Stimulated activated CD8-positive, alpha-beta memory T cell treated with anti-CD3 and anti-CD28 coated beads, Interleukin-7, amount 100 ng/mL, for 4 hours (primary cell): ENCODE measurements around the gene YWHAE.
"Not testable (repeated sequence)": the region's sequence is repeated elsewhere in the genome, so short reads cannot be mapped to it uniquely, and the experiment has no call there.

ENCODE experiments used
- DNase-seq, 2 donors: peaks; one replicate each; pipeline ENCODE4 v3.0.0-alpha.2; 2020; ENCODE audit warnings: low read depth in 2 of 2

YWHAE gene

GRCh38 chr17:1373707-1374237 lies 26.2 kb downstream of the YWHAE start:
- no peak for DNase-seq

GRCh38 chr17:1372618-1373017 lies 27.4 kb downstream of the YWHAE start:
- DNase-seq, result no peak

- no peak for DNase-seq
Observed at GRCh38 chr17:1371893-1372590, 28.0 kb downstream of the YWHAE start.

GRCh38 chr17:1368588-1368987 lies 31.4 kb downstream of the YWHAE start:
- DNase-seq, result no peak

- no peak for DNase-seq
Observed at GRCh38 chr17:1367351-1367745, 32.7 kb downstream of the YWHAE start.

- DNase-seq, result no peak
Observed at GRCh38 chr17:1366234-1366633, 33.8 kb downstream of the YWHAE start.

GRCh38 chr17:1365445-1366039 lies 34.5 kb downstream of the YWHAE start:
- peak; percentile 30 to 36 for DNase-seq

- no peak for DNase-seq
Observed at GRCh38 chr17:1362964-1363363, 37.1 kb downstream of the YWHAE start.

GRCh38 chr17:1362065-1362848 lies 37.8 kb downstream of the YWHAE start:
- DNase-seq, result no peak

- DNase-seq, result no peak
Observed at GRCh38 chr17:1360975-1361374, 39.0 kb downstream of the YWHAE start.

GRCh38 chr17:1360315-1360714 lies 39.7 kb downstream of the YWHAE start:
- DNase-seq, result not testable (repeated sequence)

GRCh38 chr17:1354030-1354429 lies 46.0 kb downstream of the YWHAE start:
- DNase-seq, result no peak

GRCh38 chr17:1352530-1352929 lies 47.5 kb downstream of the YWHAE start:
- not testable (repeated sequence) for DNase-seq

GRCh38 chr17:1351971-1352370 lies 48.1 kb downstream of the YWHAE start:
- no peak for DNase-seq

- no peak for DNase-seq
Observed at GRCh38 chr17:1351275-1351674, 48.7 kb downstream of the YWHAE start.

- DNase-seq, result no peak
Observed at GRCh38 chr17:1347589-1348323, 52.3 kb downstream of the YWHAE start.

GRCh38 chr17:1344521-1344920 lies 55.5 kb downstream of the YWHAE start:
- no peak for DNase-seq

- no peak for DNase-seq
Observed at GRCh38 chr17:1343554-1343953, 56.5 kb downstream of the YWHAE start.

- no peak for DNase-seq
Observed at GRCh38 chr17:1340371-1340770, 59.7 kb downstream of the YWHAE start.

- no peak for DNase-seq
Observed at GRCh38 chr17:1331708-1332107, 68.3 kb downstream of the YWHAE start.

- no peak for DNase-seq
Observed at GRCh38 chr17:1329745-1330343, 70.2 kb downstream of the YWHAE start.

GRCh38 chr17:1328437-1328836 lies 71.6 kb downstream of the YWHAE start:
- DNase-seq, result no peak
